ENCODE data around the gene ARL14EP.

GRCh38 chr11:30277176-30277575 lies 45.7 kb upstream of the ARL14EP start:
- TF ChIP-seq POLR2A (IDR thresholded peaks at IDR 0.05; ENCODE audit: low read length) (no peak), SREBF2 (IDR thresholded peaks at IDR 0.05) (no peak), CTCF (IDR thresholded peaks at IDR 0.05) (no peak), RCOR1 (IDR thresholded peaks at IDR 0.05; ENCODE audit: low read depth, low read length) (no peak), HMGXB4 (CRISPR knock-in tag; IDR thresholded peaks at IDR 0.05; ENCODE audit: borderline replicate concordance) (no peak), USF2 (IDR thresholded peaks at IDR 0.05) (no peak), EP300 (IDR thresholded peaks at IDR 0.05) (no peak), NR3C1 (IDR thresholded peaks at IDR 0.05) (no peak), NFE2L2 (conservative IDR thresholded peaks at IDR 0.05; ENCODE audit: low read length) (no peak), ATOH8 (CRISPR knock-in tag; IDR thresholded peaks at IDR 0.05; ENCODE audit: low read depth) (no peak), ESRRA (IDR thresholded peaks at IDR 0.05; ENCODE audit: borderline replicate concordance, low read length) (no peak), MAX (IDR thresholded peaks at IDR 0.05) (no peak), ZC3H11A (IDR thresholded peaks at IDR 0.05) (no peak), REST (IDR thresholded peaks at IDR 0.05) (no peak)
